Left ventricle myocardium inferior (tissue), 1 donor: Measurements from ENCODE around the gene NDFIP2. TPM values are rescaled to one million over a fixed set of nuclear protein-coding genes. Genes with fewer than 3 reads are reported as not detected.
A peak's percentile ranks its signal among the peaks of the same experiment; 100 is the strongest.
"Not testable (repeated sequence)": the region's sequence is repeated elsewhere in the genome, so short reads cannot be mapped to it uniquely, and the experiment has no call there.

Source experiments
- DNase-seq: peaks from one replicate; pipeline ENCODE4 v3.0.0-alpha.2; 2020
- H3K27ac ChIP-seq: fragments of 200-600 bp; replicated peaks from 2 replicates; pipeline ENCODE4 v1.8.0; 2021
- H3K27me3 ChIP-seq: fragments of 200-600 bp; 2 replicates; pipeline ENCODE4 v1.8.0; 2021; ENCODE audit warnings: low read depth
- H3K36me3 ChIP-seq: fragments of 200-600 bp; 2 replicates; pipeline ENCODE4 v1.8.0; 2021
- H3K4me1 ChIP-seq: fragments of 200-600 bp; 2 replicates; pipeline ENCODE4 v1.8.0; 2021
- H3K4me3 ChIP-seq: fragments of 200-600 bp; 2 replicates; pipeline ENCODE4 v1.8.0; 2021; ENCODE audit warnings: mild to moderate bottlenecking, moderate library complexity
- H3K9me3 ChIP-seq: fragments of 200-600 bp; replicated peaks from 2 replicates; pipeline ENCODE4 v1.8.0; 2021
- CTCF ChIP-seq: fragments of 200-600 bp; IDR thresholded peaks from 2 replicates; pipeline ENCODE4 v1.8.0; 2021; ENCODE audit warnings: antibody characterized with exemption, mild to moderate bottlenecking, borderline replicate concordance
- intact Hi-C: fragments of 100-400 bp; cut with micrococcal nuclease; formaldehyde crosslinking; loops from one replicate; pipeline ENCODE4 v1.11.0; 2022
- total RNA-seq: library from RNA; stranded (reverse); fragmentation: NEBNext Ultra II Directional; extraction: Animal tissue kit (Norgen Biotek cat#: 25700); gene quantifications from one replicate; pipeline ENCODE4 v1.2.1, GENCODE V29; 2021
- donor health status: DM: no; HTN: yes; CAD: no; lungs with severe emphysema.

Gene NDFIP2
- total RNA-seq, 1 donor from 2014 or later, result 33.1 TPM

GRCh38 chr13:79566118-79566517 lies 85.2 kb downstream of the NDFIP2 start:
- H3K9me3 ChIP-seq, result peaks cover 49% of the 10 kb centered on the region
- H3K4me1 ChIP-seq, result no peaks in the 10 kb centered on the region
- intact Hi-C loops, result no loop called here
- H3K27me3 ChIP-seq, result no peaks in the 10 kb centered on the region
- H3K27ac ChIP-seq, result no peak overlapping the region
- peaks cover under 1% of the 10 kb centered on the region for H3K36me3 ChIP-seq
- no peak overlapping the region for H3K4me3 ChIP-seq
- TF ChIP-seq CTCF, result no peak
- no peak for DNase-seq

- H3K9me3 ChIP-seq, result peaks cover 6% of the 10 kb centered on the region
- H3K36me3 ChIP-seq, result no peaks in the 10 kb centered on the region
- no peak overlapping the region for H3K4me3 ChIP-seq
- H3K4me1 ChIP-seq, result no peaks in the 10 kb centered on the region
- intact Hi-C loops, result no loop called here
- TF ChIP-seq CTCF, result no peak
- no peaks in the 10 kb centered on the region for H3K27me3 ChIP-seq
- no peak overlapping the region for H3K27ac ChIP-seq
- no peak for DNase-seq
These were observed 90.2 kb downstream of the NDFIP2 start for GRCh38 chr13:79571147-79571546.

- H3K4me3 ChIP-seq, H3K27ac ChIP-seq, intact Hi-C loops, H3K27me3 ChIP-seq, DNase-seq, H3K36me3 ChIP-seq, H3K4me1 ChIP-seq: not testable (repeated sequence)
- peaks cover 30% of the 10 kb centered on the region for H3K9me3 ChIP-seq
These were observed 92.9 kb downstream of the NDFIP2 start for GRCh38 chr13:79573892-79574291.

- no peak for TF ChIP-seq CTCF
- intact Hi-C loops, result no loop called here
- Histone ChIP-seq H3K36me3 (no peaks in the 10 kb centered on the region), H3K4me1 (no peaks in the 10 kb centered on the region), H3K9me3 (peaks cover 43% of the 10 kb centered on the region), H3K27me3 (no peaks in the 10 kb centered on the region), H3K4me3 (no peak overlapping the region), H3K27ac (no peak overlapping the region)
- peak; percentile 36 for DNase-seq
These were observed 100.9 kb downstream of the NDFIP2 start for GRCh38 chr13:79581870-79582315.

GRCh38 chr13:79582896-79583295 lies 101.9 kb downstream of the NDFIP2 start:
- intact Hi-C loops, result no loop called here
- no peak for DNase-seq
- Histone ChIP-seq H3K27me3 (no peaks in the 10 kb centered on the region), H3K27ac (no peak overlapping the region), H3K4me1 (no peaks in the 10 kb centered on the region), H3K4me3 (no peak overlapping the region), H3K36me3 (no peaks in the 10 kb centered on the region), H3K9me3 (peaks cover 33% of the 10 kb centered on the region)
- no peak for TF ChIP-seq CTCF

GRCh38 chr13:79585033-79585432 lies 104.1 kb downstream of the NDFIP2 start:
- no peaks in the 10 kb centered on the region for H3K36me3 ChIP-seq
- H3K27ac ChIP-seq, result no peak overlapping the region
- intact Hi-C loops, result no loop called here
- no peaks in the 10 kb centered on the region for H3K4me1 ChIP-seq
- H3K27me3 ChIP-seq, result no peaks in the 10 kb centered on the region
- no peak for DNase-seq
- no peak for TF ChIP-seq CTCF
- peaks cover 25% of the 10 kb centered on the region for H3K9me3 ChIP-seq
- H3K4me3 ChIP-seq, result no peak overlapping the region
